Mucosa of descending colon (tissue), 3 donors: ENCODE measurements around the gene UBE2F. TPM values are rescaled to one million over a fixed set of nuclear protein-coding genes. Genes with fewer than 3 reads are reported as not detected.

ENCODE experiments used
- ATAC-seq: fragments of 200-7000 bp; cut with Tn5 transposase; one replicate; pipeline ENCODE4 v1.9.1; 2020; ENCODE audit warnings: mild to moderate bottlenecking, moderate library complexity
- DNase-seq, 3 donors: peaks; one replicate each; pipeline ENCODE4 v3.0.0-alpha.2; 2020
- H3K36me3 ChIP-seq: fragments of 200-600 bp; one replicate; pipeline ENCODE4 v1.8.0; 2021; ENCODE audit warnings: low read depth, mild to moderate bottlenecking
- H3K4me1 ChIP-seq: fragments of 200-600 bp; one replicate; pipeline ENCODE4 v1.8.0; 2021; ENCODE audit warnings: low read depth, mild to moderate bottlenecking
- H3K4me3 ChIP-seq: fragments of 200-600 bp; one replicate; pipeline ENCODE4 v1.8.0; 2021; ENCODE audit warnings: mild to moderate bottlenecking
- H3K9me3 ChIP-seq: fragments of 200-600 bp; one replicate; pipeline ENCODE4 v1.8.0; 2021; ENCODE audit warnings: mild to moderate bottlenecking
- intact Hi-C, 2 donors: fragments of 100-400 bp; cut with DNase I in 1 of 2; cut with micrococcal nuclease in 1 of 2; formaldehyde crosslinking; loops; one replicate each; pipeline versions ENCODE4 v1.11.0 to v1.11.1; 2022; cut with DNase I, micrococcal nuclease
- total RNA-seq, 3 donors: library from RNA; stranded (reverse); fragmentation: NEBNext Ultra II Directional in 2 of 3; extraction: Animal tissue kit (Norgen Biotek cat#: 25700) in 2 of 3; gene quantifications; one replicate each; pipeline versions ENCODE4 v1.2.1 to v1.2.4, GENCODE V29; 2021 to 2023
- TF ChIP-seq, protein P1 (sequence below): fragments of 200-600 bp; IDR thresholded peaks from one replicate; pipeline ENCODE4 v1.8.0; 2022; ENCODE audit warnings: antibody characterized with exemption, mild to moderate bottlenecking
- donor health status: DM: no; HTN: no; CAD: no; lungs with moderate emphysema.
- donor health status: DM: no; HTN: no; CAD: no.
- donor health status: DM: no; HTN: yes; CAD: no.

UBE2F gene
- total RNA-seq, 3 donors from 2014 or later = 36.0 to 47.7 (median 40.4) TPM

DNA sequence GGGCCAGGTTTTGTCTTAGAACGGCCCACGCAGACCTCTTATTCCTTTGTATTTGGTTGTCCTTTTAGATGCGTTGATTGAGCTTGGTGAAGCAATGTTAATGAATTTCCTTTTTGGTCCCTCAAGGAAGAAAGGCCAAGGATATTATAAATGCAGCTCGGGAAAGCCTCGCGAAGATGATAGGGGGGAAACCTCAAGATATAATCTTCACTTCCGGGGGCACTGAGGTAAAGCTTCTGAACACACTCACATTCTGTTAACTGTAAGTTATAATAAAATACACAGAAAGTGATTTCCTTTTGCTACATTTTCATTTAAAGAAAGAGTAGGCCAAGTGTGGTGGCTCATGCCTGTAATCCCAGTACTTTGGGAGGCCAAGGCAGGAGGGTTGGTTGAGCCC is 101.1 kb downstream of the UBE2F start:
- Histone ChIP-seq H3K36me3 (no peaks in the 10 kb centered on the region), H3K9me3 (no peaks in the 10 kb centered on the region), H3K4me3 (no peak overlapping the region), H3K4me1 (peaks cover 2% of the 10 kb centered on the region)
- no peak for DNase-seq
- TF ChIP-seq, protein P1, sequence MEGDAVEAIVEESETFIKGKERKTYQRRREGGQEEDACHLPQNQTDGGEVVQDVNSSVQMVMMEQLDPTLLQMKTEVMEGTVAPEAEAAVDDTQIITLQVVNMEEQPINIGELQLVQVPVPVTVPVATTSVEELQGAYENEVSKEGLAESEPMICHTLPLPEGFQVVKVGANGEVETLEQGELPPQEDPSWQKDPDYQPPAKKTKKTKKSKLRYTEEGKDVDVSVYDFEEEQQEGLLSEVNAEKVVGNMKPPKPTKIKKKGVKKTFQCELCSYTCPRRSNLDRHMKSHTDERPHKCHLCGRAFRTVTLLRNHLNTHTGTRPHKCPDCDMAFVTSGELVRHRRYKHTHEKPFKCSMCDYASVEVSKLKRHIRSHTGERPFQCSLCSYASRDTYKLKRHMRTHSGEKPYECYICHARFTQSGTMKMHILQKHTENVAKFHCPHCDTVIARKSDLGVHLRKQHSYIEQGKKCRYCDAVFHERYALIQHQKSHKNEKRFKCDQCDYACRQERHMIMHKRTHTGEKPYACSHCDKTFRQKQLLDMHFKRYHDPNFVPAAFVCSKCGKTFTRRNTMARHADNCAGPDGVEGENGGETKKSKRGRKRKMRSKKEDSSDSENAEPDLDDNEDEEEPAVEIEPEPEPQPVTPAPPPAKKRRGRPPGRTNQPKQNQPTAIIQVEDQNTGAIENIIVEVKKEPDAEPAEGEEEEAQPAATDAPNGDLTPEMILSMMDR = no peak
- intact Hi-C loops = no loop called here
- no peak for ATAC-seq

DNA sequence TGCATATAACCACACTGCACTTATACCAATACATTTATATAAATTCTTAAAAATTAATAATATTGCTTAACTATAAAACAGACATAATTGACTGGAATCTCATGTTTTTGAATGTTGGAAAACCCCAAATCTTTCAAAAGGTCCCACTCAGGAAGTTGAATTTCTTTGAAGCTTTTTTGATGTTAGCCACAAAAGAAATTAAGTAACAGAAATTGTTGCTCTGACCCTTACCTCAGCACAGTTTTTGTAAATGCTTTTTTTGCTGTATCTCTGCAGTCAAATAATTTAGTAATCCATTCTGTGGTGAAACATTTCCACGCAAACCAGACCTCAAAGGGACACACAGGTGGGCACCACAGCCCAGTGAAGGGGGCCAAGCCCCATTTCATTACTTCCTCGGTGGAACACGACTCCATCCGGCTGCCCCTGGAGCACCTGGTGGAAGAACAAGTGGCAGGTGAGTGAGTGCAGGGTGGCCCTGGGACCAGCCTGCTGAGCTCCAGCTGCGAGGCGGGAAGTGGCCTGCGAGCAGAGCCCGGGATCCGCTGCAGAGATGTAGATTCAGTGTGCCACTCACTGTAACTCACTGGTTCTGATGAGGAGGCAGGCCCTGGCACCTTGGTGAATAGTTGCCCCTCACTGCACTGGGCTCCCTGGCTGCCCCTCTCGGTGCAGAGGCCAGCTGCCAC is 102.4 kb downstream of the UBE2F start:
- intact Hi-C loops = no loop called here
- DNase-seq (no peak), ATAC-seq (no peak)
- no peaks in the 10 kb centered on the region for H3K9me3 ChIP-seq
- H3K36me3 ChIP-seq = no peaks in the 10 kb centered on the region
- H3K4me1 ChIP-seq = peaks cover 2% of the 10 kb centered on the region
- no peak overlapping the region for H3K4me3 ChIP-seq
- TF ChIP-seq, protein P1 = no peak

DNA sequence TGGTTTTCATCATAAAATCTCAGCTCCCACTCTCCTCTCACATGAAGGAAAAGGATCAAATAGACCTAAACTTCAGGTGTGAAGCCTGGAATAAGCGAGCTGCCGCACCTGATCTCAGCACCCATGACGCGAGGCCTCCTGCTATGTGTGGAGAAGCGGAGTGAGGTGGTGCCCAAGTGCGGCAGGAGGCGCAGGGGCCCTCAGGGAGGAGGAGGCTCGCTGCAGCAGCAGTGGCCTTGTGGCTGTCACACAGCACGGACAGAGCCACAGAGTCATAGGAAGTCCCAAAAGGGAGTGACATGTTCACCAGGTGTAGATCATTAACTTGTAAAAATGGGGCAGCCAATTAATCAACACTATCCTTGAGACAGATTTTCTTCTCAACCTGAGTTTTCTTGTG is 103.1 kb downstream of the UBE2F start:
- DNase-seq (no peak), ATAC-seq (no peak)
- TF ChIP-seq, protein P1 = no peak
- H3K9me3 ChIP-seq = no peaks in the 10 kb centered on the region
- H3K4me1 ChIP-seq = no peaks in the 10 kb centered on the region
- no peak overlapping the region for H3K4me3 ChIP-seq
- intact Hi-C loops = no loop called here
- H3K36me3 ChIP-seq = no peaks in the 10 kb centered on the region

DNA sequence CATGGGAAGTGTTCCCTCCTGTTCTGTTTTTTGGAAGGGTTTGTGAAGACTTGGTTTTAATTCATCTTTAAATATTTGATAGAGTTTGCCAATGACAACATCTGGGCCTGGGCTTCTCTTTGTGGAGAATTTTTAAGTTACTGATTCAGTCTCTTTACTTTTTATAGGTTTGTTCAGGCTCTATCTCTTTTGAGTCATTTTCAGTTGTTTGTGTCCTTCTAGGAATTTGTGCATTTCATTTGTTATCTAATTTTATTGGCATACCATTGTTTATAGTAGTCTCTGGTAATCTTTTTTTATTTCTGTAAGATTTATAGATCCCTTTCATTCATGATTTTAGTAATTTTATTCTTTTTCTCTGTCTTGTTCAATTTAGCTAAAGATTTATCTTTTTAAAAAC is 108.6 kb downstream of the UBE2F start:
- Histone ChIP-seq H3K4me3 (no peak overlapping the region), H3K4me1 (no peaks in the 10 kb centered on the region), H3K36me3 (no peaks in the 10 kb centered on the region), H3K9me3 (no peaks in the 10 kb centered on the region)
- intact Hi-C loops = no loop called here
- TF ChIP-seq, protein P1 = no peak
- ATAC-seq = no peak
- DNase-seq = no peak

DNA sequence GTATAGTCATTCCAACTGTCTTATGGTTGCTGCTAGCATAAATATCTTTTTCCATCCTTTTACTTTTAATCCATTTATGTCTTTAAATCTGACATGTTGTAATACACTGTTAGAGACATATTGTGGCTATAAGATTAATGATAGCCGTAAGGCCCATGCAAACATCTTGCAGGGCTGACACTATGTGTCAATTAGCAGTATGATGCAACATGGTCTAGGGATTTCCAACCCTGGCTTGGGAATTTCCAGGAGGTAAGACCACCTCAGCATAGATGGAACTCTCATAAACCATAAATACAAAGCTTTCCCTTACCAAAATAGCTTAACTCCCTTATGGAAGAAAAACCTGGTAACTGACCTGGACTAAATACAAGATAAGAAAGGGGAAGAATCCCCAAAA is 110.5 kb downstream of the UBE2F start:
- Histone ChIP-seq H3K4me3 (no peak overlapping the region), H3K9me3 (no peaks in the 10 kb centered on the region), H3K36me3 (no peaks in the 10 kb centered on the region), H3K4me1 (no peaks in the 10 kb centered on the region)
- DNase-seq (no peak), ATAC-seq (no peak)
- intact Hi-C loops = no loop called here
- TF ChIP-seq, protein P1 = no peak
